Lower leg skin (tissue), 3 donors: ENCODE data around the gene LOXL4.

ENCODE experiments used
- CTCF ChIP-seq, 3 donors: fragments of 450-650 bp; IDR thresholded peaks; one replicate each; pipeline ENCODE4 v1.5.1; 2016; ENCODE audit warnings: antibody characterized with exemption in 3 of 3, mild to moderate bottlenecking in 3 of 3, moderate library complexity in 2 of 3
- POLR2A ChIP-seq, 2 donors: fragments of 450-650 bp; IDR thresholded peaks; one replicate each; pipeline ENCODE4 v1.6.1; 2016 to 2017; ENCODE audit warnings: antibody characterized with exemption in 2 of 2, mild to moderate bottlenecking in 1 of 2, moderate library complexity in 1 of 2

DNA sequence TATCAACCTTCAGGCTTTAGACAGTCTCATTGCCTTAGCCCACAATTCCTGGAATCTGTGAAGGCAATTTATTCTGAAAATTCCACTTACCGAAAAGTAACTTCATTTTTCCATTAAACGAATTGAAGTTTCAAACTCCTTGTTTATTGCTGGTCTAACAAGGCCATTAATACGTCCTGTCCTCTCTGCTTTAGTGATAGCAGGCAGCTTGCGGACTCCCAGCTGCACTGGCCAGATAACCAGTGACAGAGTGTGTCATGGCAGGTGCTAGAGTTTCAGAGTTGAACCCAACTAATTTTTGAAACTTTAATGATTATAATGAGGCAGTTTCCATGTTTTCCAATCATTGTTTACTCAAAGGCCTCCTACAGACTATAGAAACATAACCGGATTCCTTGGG lies 31.1 kb downstream of the LOXL4 start:
- no peak for TF ChIP-seq CTCF (IDR thresholded peaks at IDR 0.05)
- no peak for TF ChIP-seq POLR2A (IDR thresholded peaks at IDR 0.05)
